Measurements from ENCODE around the gene JAK1.

- TF ChIP-seq CTCF (IDR thresholded peaks at IDR 0.05), result no peak
- TF ChIP-seq EP300 (IDR thresholded peaks at IDR 0.05), result no peak
- no peak for TF ChIP-seq POLR2AphosphoS5 (IDR thresholded peaks at IDR 0.05)
These were observed 71.7 kb downstream of the JAK1 start for GRCh38 chr1:64894438-64895196.

Data from esophagus muscularis mucosa (tissue), 4 donors.